ENCODE results near the gene PPP2R2C.

PPP2R2C gene

DNA sequence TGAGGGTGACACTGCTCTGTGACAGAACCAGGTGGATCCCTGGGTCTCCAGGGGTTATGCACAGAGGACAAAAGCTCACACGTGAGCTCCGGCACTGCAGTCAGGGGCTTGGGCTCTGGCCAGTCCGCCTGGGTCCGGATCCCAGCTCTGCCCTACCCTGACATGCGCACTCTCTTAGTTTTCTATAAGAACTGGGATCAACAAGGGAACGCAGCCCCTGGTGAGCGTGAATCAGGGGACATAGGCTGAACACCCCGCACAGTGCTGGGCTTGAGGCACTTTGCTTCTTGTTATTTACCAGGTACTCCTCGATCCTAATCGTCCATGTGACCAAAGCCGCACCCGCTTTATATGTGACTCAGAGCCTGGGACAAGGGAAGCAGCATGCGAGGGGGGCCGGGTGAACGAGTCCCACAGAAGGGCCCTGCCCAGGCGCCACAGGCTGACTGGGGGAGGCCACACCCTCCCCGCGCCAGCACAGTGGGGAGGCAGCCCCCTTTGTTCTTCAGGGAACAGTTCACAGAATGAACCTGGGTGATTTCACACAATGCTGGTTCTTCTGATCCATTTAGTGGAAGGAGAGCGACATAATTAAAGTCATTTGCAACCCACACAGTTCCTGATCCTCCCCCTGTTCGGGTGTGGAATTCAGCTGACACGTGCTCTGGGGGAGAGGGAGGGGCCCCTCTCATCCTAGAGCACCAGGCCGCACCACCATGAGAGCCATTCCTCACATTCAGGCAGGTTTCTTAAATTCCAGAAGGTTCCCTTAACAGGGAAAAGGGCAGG lies 147.2 kb downstream of the PPP2R2C start:
- no peak for DNase-seq

DNA sequence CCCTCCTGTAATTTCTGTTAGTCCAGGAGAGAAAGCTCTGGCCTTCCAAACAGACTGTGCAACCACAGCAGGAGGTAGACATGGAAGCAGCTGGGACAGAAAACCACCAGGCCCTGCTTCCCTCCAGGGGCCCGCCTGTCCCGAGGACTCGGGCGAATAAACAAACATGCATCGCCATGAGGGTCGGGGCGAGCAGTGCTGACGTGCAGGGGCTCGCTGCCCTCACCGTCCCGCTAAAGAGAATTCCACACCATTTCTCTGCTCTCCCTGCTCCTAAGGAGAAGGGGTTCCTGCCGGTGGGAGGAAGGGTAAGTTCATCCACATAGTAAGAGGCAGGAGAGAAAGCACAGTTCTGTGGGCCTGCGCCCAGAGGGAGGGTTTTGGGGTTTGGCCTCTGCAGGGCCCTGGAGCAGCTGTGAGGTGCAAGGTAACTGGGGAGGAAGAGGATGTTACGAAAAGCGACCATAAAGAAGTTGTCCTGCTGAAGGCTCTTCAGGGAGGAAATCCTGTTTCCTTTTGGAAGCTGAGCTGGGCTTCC lies 147.9 kb downstream of the PPP2R2C start:
- DNase-seq: no peak

DNA sequence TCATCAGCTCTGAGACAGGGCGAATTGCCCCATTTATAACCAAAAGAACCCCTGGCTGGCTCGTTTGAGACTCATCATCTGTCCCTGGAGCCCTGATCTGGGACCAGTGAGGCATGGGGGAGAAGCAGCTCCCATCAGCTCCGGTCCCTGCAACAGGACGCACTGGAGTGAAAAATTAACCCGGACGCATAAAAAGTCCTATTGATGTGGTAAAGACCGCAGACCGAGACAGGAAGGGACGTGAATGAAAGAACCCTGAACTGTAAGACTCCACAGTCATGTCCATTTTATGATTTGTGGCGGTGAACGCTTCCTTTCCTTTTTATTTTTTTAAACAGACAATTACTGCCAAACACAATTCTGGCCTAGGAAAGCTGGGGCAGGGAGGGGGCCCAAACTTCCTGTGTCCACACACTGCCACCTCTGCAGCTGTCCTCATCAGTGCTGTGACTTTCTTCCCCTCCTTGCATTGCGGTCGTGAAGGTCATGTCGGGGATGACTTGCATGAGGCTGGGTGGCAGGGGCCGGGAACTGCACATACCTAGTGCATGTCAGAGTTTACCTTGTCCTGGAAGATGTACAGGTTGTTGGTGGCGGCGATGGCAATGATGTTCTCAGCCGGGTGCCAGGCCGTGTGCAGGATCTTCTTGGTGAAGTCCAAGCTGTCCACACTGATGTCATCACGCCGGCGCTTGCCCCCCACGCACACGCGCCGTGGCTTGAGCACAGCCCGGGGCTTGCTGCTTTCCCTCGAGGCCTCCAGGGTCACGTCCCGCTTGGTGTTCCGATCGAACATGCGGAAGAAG lies 149.4 kb downstream of the PPP2R2C start:
- DNase-seq: no peak

DNA sequence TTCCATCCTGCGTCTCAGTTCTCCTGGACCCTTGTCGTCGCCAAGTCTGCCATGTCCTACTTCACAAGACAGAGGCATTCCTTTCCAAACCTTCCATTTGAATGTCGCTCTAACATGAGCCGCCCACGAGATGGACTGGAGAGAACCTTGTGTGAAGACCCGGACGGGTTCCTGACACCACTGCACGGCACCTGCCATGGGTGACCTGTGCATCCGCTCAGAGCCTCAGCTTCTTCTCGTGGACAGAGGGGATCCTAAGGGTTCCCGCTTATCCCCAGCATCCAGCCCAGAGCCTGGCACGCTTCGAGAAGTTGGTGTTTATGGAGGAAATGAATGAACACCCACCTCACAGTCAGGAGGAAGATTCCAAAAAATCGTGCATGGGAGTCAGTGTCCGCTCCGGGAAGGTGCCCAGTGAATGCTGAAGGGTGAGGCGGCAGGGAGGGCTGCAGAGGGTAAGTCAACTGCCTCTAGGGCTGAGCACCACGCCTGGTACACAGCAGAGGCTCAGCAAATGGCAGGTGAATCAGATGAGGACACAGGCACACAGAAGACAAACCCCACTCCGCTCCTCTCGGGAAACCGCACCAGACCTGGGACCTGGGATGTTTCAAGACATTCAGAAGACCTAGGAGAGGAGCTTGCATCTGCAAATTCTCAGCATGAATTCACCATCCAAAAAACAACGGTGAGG lies 150.2 kb downstream of the PPP2R2C start:
- DNase-seq: no peak

DNA sequence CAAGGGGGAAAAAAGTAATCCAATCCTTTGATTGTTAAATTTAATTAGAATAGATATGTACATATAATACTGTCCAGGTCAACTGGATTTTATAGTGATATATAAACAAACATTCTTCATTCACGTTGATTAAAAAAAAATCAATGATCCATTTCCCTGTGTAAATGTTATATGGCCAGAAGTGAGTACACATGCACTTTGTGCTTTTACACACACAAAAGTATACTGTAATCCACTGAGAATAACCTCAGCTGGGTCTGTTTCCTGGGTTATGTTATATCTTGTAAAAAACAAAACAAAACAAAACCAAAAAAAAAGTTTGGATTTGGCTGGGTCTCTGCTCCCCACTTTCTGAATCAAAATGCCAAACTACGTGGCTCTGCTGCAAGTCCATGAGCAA lies 151.1 kb downstream of the PPP2R2C start:
- no peak for DNase-seq

DNA sequence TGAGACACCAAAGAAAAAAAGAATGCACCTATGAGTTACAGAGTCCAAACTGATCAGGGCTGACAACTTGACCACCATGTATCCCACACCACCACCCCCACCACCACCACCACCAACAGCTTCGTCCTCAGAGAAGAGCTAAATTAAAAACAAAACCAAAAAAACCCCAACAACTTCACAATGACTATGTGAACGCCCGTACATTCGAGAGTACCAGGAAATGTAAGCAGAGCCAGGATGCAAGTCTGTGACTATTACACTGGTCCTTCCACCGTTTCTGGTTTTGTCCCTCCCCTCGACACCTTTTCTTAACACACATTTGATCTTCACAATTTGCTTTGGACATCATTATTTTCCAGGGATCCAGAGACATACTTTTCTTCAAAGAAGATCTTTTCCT lies 151.8 kb downstream of the PPP2R2C start:
- DNase-seq: no peak

DNA sequence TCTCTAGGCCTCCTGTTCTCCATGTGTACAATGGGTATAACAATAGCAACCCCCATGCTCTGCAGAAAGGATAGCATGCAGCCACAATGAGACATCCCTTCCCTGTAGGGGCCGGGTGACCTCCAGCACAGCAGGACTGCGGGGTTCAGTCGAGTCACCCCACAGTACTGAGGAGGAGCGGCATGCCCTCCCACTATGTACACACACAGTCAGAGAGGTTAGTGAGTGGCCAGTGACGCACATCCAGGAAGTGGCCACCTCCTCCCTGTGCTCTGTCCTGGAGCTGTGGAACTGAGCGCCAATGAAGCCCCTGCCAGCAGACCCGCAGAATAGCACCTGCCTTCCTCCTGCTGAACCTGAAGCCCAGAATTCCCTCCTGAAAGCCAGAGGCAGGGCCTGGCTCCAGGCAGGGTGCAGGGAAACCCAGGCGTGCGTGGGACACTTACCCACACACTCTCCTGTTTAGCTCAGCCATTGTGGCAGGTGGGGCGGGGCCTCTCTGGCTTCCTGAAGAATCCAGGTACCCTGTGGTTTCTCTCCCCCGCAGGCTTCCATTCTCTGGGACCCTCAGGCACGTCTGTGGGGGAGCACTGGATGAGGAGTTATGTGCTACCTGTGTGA lies 152.8 kb downstream of the PPP2R2C start:
- no peak for DNase-seq

DNA sequence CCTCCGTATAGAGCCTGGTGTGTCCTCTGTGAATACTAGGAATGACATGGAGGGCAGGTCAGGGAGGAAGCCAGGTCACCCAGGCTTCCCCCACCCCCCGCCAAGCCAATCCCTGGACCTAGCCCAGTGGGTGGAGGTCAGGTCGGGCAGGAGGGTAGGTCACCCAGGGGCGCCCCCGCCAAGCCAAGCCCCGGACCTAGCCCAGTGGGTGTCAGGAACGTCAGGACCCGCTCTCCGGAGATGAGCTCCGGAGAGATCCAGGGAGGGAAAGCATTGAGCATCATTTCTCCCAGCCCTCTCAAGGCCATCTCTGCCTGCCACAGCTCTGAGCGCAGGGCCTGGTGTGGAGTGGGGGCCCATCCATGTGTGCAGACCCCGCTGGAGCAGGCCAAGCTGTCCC lies 154.2 kb downstream of the PPP2R2C start:
- DNase-seq: no peak

DNA sequence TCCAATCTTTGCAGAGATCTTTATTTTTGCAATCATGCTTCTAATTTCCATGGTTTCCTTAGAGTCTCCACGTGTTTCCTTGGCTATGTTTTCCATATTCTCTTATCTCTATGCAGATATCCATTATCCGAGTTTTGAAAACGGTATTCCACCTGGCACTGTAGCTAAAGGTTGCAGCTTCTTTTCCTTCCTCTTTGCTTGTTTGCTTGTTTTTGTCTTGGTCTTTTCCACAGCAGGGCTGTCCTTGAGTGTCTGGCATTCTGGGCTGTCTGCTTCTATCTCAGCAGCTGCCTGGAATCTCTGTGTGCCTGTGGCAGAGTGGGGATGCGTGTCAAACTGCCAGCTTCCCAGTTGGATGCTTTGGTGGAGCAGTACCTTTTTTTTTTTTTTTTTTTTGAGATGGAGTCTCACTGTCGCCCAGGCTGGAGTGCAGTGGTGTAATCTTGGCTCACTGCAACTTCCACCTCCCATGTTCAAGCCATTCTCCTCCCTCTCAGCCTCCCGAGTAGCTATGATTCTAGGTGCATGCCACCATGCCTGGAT lies 155.9 kb downstream of the PPP2R2C start:
- no peak for DNase-seq

DNA sequence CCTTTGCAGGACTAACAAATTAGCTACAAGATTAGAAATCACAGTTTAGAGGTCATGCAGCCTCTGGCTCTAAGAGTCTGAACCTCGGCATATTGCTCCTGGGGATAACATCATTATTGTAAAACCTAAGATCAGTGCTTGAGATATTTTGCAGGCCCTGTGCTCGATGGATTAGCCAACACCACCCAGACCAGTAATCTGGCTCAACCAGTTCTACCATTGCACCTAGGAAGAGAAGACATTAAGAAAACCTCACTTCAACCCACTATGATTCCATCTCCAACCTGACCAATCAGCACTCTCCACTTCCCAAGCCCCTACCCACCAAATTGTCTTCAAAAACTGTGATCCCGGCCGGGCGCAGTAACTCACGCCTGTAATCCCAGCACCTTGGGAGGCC lies 159.2 kb downstream of the PPP2R2C start:
- no peak for DNase-seq

DNA sequence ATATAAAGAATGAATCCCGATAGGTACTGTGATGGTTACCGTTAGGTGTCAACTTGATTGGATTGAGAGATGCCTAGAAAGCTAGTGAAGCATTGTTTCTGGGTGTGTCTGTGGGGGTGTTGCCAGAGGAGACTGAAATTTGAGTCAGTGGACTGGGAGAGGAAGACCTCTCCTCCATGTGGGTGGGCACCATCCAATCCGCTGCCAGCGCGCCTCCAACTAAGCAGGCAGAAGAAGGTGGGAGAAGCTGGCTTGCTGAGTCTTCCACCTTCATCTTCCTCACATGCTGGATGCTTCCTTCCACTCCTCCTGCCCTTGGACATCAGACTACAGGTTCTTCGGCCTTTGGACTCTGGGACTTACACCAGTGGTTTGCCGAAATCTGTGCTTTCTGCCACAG lies 162.6 kb downstream of the PPP2R2C start:
- no peak for DNase-seq

DNA sequence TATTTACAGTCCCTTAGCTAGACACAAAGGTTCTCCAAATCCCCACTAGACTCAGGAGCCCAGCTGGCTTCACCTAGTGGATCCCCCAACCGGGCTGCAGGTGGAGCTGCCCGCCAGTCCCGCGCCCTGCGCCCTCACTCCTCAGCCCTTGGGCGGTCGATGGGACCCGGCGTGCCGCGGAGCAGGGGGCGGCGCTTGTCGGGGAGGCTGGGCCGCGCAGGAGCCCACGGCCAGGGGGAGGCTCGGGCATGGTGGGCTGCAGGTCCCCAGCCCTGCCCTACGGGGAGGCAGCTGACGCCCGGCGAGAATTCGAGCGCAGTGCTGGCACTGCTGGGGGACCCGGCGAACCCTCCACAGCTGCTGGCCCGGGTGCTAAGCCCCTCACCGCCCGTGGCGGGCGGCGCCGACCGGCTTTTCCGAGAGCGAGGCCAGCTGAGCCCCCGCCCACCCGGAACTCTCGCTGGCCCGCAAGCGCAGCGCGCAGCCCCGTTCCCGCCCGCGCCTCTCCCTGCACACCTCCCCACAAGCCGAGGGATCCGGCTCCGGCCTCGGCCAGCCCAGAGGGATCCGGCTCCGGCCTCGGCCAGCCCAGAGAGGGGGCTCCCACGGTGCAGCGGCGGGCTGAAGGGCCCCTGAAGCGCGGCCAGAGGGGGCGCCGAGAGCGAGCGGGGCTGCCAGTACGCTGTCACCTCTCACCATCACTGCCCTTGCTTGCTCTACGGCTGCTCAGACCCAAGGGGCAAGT lies 163.3 kb downstream of the PPP2R2C start:
- DNase-seq: no peak

DNA sequence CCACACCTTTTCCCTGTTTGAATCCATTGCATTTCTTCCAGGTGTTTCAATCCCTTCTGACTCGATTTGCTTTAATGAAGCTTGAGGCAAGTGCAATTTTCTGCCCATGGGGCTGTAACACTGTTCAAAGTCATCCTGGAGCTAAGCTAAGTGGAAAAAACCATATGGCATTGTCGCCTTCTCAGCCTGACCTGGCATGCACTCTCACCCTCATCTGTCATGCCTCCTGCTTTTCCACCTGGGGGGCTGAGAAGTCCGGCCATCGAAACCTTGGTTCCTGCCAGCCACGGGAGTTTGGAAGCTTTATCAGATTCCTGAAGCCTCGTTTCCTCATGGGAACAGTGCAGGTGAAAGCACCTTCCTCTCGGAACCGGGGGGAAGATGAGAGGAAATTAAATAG lies 164.5 kb downstream of the PPP2R2C start:
- DNase-seq: no peak

DNA sequence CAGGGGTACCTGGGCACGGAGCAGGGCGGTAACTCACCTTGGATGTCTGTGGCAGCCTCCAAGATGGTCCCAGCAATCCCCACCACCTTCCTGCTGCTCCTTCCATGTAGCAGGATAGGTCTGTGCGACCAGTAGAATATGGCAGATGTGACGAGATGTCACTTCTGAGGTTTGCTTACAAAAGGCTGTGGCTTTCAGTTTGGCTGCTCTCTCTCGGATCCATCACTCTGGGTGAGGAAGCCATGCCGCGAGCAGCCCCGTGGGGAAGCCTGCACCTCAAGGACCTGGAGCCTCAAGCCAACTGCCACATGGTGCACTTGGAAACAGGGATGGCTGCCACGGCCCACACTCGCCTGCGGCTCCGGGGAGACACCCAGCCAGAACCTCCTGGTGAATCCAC lies 165.2 kb downstream of the PPP2R2C start:
- no peak for DNase-seq

DNA sequence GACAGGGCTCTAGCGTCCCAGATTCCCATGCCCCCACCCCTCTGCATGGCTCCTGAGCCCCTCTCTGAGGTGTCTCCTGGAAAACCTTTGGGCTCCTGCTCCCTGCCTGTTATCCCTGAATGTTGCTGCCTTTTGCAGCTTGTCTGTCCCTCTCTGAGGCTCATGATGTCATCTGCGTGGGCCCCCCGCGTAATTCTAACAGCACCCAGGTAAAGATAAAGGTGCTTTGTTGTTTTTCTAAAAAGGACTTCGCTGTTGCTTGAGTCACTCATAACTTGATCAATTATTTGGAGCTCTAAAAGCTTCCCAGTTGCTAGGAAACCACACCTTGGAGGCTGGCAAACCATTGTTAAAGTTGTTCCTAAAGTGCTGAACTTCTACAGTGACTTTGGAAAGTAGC lies 166.1 kb downstream of the PPP2R2C start:
- DNase-seq: no peak

DNA sequence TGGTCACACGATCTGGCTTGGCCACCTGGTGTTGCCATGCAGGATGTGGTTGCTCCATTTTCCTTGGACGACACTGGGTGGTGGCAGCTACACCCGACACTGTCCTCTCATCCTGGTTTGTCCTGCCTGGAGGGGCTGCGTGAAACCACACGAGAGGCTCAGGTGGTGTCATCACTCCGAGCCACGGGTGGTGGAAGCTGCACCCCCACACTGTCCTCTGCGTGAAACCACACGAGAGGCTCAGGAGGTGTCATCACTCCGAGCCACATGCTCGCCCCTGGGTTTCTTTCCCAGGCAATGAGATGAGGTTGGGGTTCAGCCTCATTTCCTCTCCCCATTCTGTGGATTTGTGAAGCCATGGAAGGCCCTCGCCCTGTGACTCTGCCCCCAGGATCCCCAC lies 168.5 kb downstream of the PPP2R2C start:
- DNase-seq: no peak

DNA sequence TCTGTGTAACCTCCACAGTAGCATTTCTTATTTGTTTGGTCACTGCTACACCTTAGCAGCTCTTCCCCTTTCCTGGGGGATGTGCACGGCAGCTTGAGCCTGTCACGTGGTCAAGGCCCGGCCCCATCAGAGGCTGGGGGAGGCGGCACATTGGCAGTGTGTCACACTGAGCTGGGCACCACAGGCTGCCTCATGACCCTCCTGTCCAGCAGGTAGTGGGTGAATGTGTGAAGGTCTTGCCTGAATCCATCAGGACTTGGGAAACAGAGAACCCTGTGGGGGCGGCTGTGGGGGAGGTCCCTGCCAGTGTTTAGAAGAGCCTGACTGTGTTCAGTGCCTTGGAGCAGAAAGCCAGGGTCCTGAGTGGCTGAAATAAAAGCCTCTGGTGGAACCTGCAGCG lies 169.5 kb downstream of the PPP2R2C start:
- no peak for DNase-seq

DNA sequence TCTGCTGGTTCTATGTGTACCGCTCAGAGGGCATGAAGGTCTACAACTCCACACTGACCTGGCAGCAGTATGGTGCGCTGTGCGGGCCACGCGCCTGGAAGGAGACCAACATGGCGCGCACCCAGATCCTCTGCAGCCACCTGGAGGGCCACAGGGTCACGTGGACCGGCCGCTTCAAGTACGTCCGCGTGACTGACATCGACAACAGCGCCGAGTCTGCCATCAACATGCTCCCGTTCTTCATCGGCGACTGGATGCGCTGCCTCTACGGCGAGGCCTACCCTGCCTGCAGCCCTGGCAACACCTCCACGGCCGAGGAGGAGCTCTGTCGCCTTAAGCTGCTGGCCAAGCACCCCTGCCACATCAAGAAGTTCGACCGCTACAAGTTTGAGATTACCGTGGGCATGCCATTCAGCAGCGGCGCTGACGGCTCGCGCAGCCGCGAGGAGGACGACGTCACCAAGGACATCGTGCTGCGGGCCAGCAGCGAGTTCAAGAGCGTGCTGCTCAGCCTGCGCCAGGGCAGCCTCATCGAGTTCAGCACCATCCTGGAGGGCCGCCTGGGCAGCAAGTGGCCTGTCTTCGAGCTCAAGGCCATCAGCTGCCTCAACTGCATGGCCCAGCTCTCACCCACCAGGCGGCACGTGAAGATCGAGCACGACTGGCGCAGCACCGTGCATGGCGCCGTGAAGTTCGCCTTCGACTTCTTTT lies 170.5 kb downstream of the PPP2R2C start:
- DNase-seq: no peak

DNA sequence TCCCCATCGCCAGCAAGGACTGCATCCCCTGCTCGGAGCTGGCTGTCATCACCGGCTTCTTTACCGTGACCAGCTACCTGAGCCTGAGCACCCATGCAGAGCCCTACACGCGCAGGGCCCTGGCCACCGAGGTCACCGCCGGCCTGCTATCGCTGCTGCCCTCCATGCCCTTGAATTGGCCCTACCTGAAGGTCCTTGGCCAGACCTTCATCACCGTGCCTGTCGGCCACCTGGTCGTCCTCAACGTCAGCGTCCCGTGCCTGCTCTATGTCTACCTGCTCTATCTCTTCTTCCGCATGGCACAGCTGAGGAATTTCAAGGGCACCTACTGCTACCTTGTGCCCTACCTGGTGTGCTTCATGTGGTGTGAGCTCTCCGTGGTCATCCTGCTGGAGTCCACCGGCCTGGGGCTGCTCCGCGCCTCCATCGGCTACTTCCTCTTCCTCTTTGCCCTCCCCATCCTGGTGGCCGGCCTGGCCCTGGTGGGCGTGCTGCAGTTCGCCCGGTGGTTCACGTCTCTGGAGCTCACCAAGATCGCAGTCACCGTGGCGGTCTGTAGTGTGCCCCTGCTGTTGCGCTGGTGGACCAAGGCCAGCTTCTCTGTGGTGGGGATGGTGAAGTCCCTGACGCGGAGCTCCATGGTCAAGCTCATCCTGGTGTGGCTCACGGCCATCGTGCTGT lies 171.2 kb downstream of the PPP2R2C start:
- no peak for DNase-seq

DNA sequence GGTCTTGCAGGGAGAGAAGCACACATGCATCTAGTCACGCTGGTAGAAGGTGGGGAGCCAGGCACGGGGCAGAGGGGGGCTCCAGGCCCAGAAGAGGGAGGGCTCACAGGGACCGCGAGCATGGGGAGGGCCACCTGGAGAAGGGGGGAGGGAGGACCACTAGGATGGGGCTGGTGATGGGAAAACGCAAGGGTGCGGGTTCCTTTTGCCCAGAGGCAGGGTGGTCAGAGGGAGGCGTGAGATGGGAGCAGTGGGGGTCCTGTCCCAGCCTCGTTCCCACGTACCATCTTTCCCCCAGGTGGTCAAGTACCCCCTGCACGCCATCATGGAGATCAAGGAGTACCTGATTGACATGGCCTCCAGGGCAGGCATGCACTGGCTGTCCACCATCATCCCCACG lies 172.1 kb downstream of the PPP2R2C start:
- no peak for DNase-seq

DNA sequence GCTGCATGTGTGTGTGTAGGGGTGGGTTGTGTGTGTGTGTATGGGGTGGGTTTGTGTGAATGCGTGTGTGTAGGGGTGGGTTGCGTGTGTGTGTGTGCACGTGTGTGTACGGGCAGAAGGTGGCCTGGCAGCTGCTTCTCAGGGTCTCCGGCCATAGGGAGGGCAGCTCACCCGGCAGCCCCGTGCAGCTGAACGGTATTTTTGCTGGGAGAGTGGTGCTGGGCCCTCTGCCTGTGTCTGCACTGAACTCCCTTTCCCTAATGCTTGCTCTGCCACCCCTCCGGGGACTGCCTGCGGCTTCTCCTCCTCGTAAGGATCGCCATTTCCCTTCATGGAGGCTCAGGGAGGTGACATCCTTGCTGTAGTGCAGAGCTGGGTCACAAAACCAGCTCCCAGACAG lies 172.5 kb downstream of the PPP2R2C start:
- no peak for DNase-seq

All from CD4-positive, alpha-beta T cell treated with Interferon alpha-2 for 1 hour (primary cell).